AG04449 (cell line): ENCODE measurements around the gene CLGN.

ENCODE experiments used
- CTCF ChIA-PET: fragments of 350-600 bp; formaldehyde crosslinking; extraction: SDS; loops from one replicate; lab custom pipeline; 2021; ENCODE audit warnings: antibody characterized with exemption; lab: Yijun Ruan, JAX
- POLR2A ChIA-PET: fragments of 400-600, 350-600 bp; formaldehyde crosslinking; extraction: SDS; loops from one replicate; lab custom pipeline; 2020; ENCODE audit warnings: antibody characterized with exemption, inconsistent platforms; lab: Yijun Ruan, JAX
- DNase-seq: peaks from one replicate; pipeline ENCODE4 v3.0.0-alpha.2; 2010; ENCODE audit warnings: low read depth, low spot score
- H3K4me3 ChIP-seq: 2 replicates; pipeline ENCODE4 v1.5.1; 2011; ENCODE audit warnings: low read depth, mild to moderate bottlenecking, control low read depth, low read length
- CTCF ChIP-seq: IDR thresholded peaks from one replicate; pipeline ENCODE4 v1.5.1; 2011; ENCODE audit warnings: mild to moderate bottlenecking, moderate library complexity, low read length, control low read depth, inconsistent platforms; ENCODE audit not compliant: insufficient read depth; ENCODE audit errors: missing control alignments

Gene CLGN, protein sequence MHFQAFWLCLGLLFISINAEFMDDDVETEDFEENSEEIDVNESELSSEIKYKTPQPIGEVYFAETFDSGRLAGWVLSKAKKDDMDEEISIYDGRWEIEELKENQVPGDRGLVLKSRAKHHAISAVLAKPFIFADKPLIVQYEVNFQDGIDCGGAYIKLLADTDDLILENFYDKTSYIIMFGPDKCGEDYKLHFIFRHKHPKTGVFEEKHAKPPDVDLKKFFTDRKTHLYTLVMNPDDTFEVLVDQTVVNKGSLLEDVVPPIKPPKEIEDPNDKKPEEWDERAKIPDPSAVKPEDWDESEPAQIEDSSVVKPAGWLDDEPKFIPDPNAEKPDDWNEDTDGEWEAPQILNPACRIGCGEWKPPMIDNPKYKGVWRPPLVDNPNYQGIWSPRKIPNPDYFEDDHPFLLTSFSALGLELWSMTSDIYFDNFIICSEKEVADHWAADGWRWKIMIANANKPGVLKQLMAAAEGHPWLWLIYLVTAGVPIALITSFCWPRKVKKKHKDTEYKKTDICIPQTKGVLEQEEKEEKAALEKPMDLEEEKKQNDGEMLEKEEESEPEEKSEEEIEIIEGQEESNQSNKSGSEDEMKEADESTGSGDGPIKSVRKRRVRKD

GRCh38 chr4:140427106-140427918 lies at the start of gene CLGN:
Gene CLGN (minus strand): TSS chr4:140427648. CDS start chr4:140413078, 14,570 bp downstream.
- H3K4me3 ChIP-seq, result peak within 1 kb of the TSS; percentile 69
- ChIA-PET CTCF (interaction anchor here (0.8 to 2.1 kb wide), 7 partner anchors 9 to 182 kb away, joined by 3 to 6 read pairs (median 5); no protein-coding TSS in a partner anchor), POLR2A (no interaction called here)
- peak; percentile 51 for TF ChIP-seq CTCF
- no peak for DNase-seq

GRCh38 chr4:140472156-140472555 lies 44.7 kb upstream of the CLGN start:
- ChIA-PET POLR2A (no interaction called here), CTCF (interaction anchor here (0.9 kb wide), 1 partner anchor 34 kb away, joined by 3 read pairs; no protein-coding TSS in a partner anchor)
- DNase-seq, result no peak
- H3K4me3 ChIP-seq, result no peak overlapping the region
- TF ChIP-seq CTCF, result no peak

DNA sequence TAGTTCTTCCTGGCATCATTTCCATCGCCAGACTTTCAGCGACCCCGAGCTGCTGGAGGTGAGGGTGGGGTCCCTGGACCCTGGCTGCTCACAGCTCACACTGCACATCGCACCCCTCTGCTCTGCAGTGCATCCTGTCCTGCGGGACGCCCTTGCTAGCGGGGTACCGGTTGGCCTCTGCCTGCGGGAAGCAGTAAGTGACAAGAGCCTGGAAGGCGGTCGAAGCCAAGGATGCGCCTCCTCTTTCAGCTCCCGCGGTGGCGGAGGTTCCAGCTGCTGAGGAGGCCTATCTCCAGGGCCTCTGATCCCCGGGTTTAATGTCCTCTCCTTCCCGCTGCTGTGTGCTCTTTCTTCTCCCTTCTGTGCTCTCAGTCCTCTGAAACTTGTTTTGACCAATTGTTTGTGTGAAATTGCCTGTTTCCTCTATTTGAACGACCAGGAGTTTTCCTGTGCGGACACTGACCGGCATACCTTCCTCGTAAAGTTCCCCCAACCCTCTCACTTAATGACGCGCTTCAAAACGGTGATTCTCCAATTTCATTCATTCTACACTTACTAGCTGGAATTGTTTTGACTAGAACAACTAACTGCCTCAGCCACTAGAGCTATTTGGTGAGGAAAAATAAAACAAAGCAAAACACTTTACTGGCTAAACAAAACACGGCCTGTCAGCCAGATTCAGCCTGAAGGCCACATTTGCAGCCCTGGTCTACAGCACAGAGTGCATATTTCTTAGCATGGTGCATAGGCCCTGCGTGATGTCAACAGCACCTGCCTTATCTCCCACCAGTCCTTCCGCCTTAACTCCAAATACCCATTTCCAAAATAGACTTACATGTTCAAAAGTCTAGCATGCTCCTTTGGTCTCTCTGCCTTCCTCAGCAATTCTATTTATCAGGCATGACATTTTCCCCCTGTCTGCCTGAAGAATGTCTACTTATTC lies 42.6 kb upstream of the CLGN start:
- TF ChIP-seq CTCF, result no peak
- H3K4me3 ChIP-seq, result no peak overlapping the region
- DNase-seq, result no peak
- CTCF ChIA-PET, result no interaction called here
- POLR2A ChIA-PET, result no interaction called here

DNA sequence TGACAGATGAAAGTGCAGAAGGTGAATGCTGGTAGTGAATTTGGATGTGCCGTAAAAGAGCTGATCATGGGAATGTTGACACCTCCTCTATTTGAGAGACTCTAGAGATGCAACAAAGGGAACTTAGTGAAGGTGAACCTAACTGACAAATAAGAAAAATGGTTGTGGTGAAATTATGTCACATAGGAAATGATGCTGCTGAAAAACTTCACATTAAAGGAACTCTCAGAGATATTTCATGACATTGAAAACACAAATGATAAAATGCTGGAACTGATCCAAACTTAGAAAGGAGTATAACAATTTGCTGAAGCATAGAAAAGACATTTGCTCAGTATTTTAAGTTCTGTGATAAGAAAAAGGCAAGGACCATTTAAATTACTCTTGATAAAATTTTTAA lies 38.7 kb upstream of the CLGN start:
- no peak for TF ChIP-seq CTCF
- DNase-seq, result no peak
- CTCF ChIA-PET, result no interaction called here
- POLR2A ChIA-PET, result no interaction called here
- H3K4me3 ChIP-seq, result no peak overlapping the region

DNA sequence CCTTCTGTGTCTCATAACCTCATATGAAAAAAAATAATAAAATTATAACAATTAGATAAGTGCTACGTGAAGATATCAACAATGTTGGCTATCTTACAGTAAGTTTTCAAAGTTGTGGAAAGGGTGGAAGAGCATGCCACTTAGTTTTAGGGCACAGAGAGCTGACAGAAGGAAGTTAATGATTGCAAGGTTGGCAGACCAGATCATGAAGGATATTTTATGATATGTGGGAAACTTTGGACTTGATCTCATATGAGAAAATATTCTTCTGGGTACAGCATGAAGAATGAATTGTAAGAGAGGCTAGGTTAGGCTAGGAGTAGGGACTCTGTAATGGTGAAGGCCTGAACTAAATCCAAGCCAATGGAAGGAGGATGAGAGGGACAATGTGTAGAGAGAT lies 36.2 kb upstream of the CLGN start:
- CTCF ChIA-PET, result no interaction called here
- TF ChIP-seq CTCF, result no peak
- POLR2A ChIA-PET, result no interaction called here
- H3K4me3 ChIP-seq, result no peak overlapping the region
- DNase-seq, result no peak
